ENCODE measurements around the gene PRPF39.

- TF ChIP-seq ZFP3 (CRISPR knock-in tag; IDR thresholded peaks at IDR 0.05) (no peak), RARB (CRISPR knock-in tag; IDR thresholded peaks at IDR 0.05) (no peak), SNAI2 (CRISPR knock-in tag; IDR thresholded peaks at IDR 0.05) (no peak)
Observed at GRCh38 chr14:45034730-45035129, 49.2 kb upstream of the PRPF39 start.

Measured in SK-N-SH treated with all-trans-retinoic acid at 6 μM for 48 hours (cell line).